ENCODE measurements around the gene FBXW2.
"Not testable (repeated sequence)": the region's sequence is repeated elsewhere in the genome, so short reads cannot be mapped to it uniquely, and the experiment has no call there.

Gene FBXW2

GRCh38 chr9:120778758-120779157 lies 14.5 kb downstream of the FBXW2 start:
- DNase-seq: no peak

- DNase-seq: no peak
Measured at GRCh38 chr9:120777229-120777628, 16.0 kb downstream of the FBXW2 start.

- no peak for DNase-seq
Measured at GRCh38 chr9:120776788-120777187, 16.4 kb downstream of the FBXW2 start.

GRCh38 chr9:120775859-120776258 lies 17.4 kb downstream of the FBXW2 start:
- DNase-seq: no peak

- no peak for DNase-seq
Measured at GRCh38 chr9:120774719-120775118, 18.5 kb downstream of the FBXW2 start.

- no peak for DNase-seq
Measured at GRCh38 chr9:120773256-120773655, 20.0 kb downstream of the FBXW2 start.

- no peak for DNase-seq
Measured at GRCh38 chr9:120770931-120771330, 22.3 kb downstream of the FBXW2 start.

GRCh38 chr9:120768886-120769285 lies 24.3 kb downstream of the FBXW2 start:
- no peak for DNase-seq

GRCh38 chr9:120768247-120768646 lies 25.0 kb downstream of the FBXW2 start:
- no peak for DNase-seq

GRCh38 chr9:120767451-120767850 lies 25.8 kb downstream of the FBXW2 start:
- DNase-seq: no peak

GRCh38 chr9:120765910-120766425 lies 27.2 kb downstream of the FBXW2 start:
- no peak for DNase-seq

- DNase-seq: no peak
Measured at GRCh38 chr9:120764476-120764875, 28.7 kb downstream of the FBXW2 start.

- DNase-seq: no peak
Measured at GRCh38 chr9:120761006-120761405, 32.2 kb downstream of the FBXW2 start.

GRCh38 chr9:120759755-120760400 lies 33.3 kb downstream of the FBXW2 start:
- DNase-seq: no peak

- no peak for DNase-seq
Measured at GRCh38 chr9:120758544-120758943, 34.7 kb downstream of the FBXW2 start.

GRCh38 chr9:120757026-120757913 lies 35.9 kb downstream of the FBXW2 start:
- DNase-seq: no peak

- DNase-seq: no peak
Measured at GRCh38 chr9:120756531-120756930, 36.7 kb downstream of the FBXW2 start.

- peak; percentile 75 to 78 for DNase-seq
Measured at GRCh38 chr9:120755810-120756434, 37.3 kb downstream of the FBXW2 start.

- no peak for DNase-seq
Measured at GRCh38 chr9:120755044-120755443, 38.2 kb downstream of the FBXW2 start.

GRCh38 chr9:120750421-120750820 lies 42.8 kb downstream of the FBXW2 start:
- no peak for DNase-seq

- not testable (repeated sequence) for DNase-seq
Measured at GRCh38 chr9:120746366-120746765, 46.9 kb downstream of the FBXW2 start.

GRCh38 chr9:120745278-120745677 lies 47.9 kb downstream of the FBXW2 start:
- no peak for DNase-seq

- no peak for DNase-seq
Measured at GRCh38 chr9:120742951-120743416, 50.2 kb downstream of the FBXW2 start.

Data from stimulated activated CD4-positive, alpha-beta T cell treated with anti-CD3 and anti-CD28 coated beads, Interleukin-2, amount 100 ng/mL, for 48 hours (primary cell).